GM10248 (cell line): ENCODE measurements around the gene UGCG.
"Not testable (repeated sequence)": the region's sequence is repeated elsewhere in the genome, so short reads cannot be mapped to it uniquely, and the experiment has no call there.

ENCODE experiments used
- CTCF ChIA-PET: fragments of 300-600 bp; sonication (Branson Sonifier 250); formaldehyde crosslinking; extraction: SDS; loops from one replicate; lab custom pipeline; 2021; ENCODE audit warnings: antibody characterized with exemption; lab: Yijun Ruan, JAX
- POLR2A ChIA-PET: fragments of 350-650 bp; sonication (Branson Sonifier 250); formaldehyde crosslinking; extraction: SDS; loops from one replicate; lab custom pipeline; 2020; ENCODE audit warnings: antibody characterized with exemption; lab: Yijun Ruan, JAX
- DNase-seq: peaks from one replicate; pipeline ENCODE4 v3.0.0; 2012; ENCODE audit errors: extremely low spot score
- TF ChIP-seq, protein P1 (sequence below): IDR thresholded peaks from 2 replicates; pipeline ENCODE4 v1.5.1; 2012; ENCODE audit warnings: mild to moderate bottlenecking, low read depth; ENCODE audit errors: extremely low read depth, missing control alignments, control extremely low read depth

Gene UGCG

GRCh38 chr9:111959468-111960359 lies 63.1 kb downstream of the UGCG start:
- POLR2A ChIA-PET = interaction anchor here (0.6 kb wide), 1 partner anchor 315 kb away, joined by 3 read pairs; no protein-coding TSS in a partner anchor
- DNase-seq = no peak

DNA sequence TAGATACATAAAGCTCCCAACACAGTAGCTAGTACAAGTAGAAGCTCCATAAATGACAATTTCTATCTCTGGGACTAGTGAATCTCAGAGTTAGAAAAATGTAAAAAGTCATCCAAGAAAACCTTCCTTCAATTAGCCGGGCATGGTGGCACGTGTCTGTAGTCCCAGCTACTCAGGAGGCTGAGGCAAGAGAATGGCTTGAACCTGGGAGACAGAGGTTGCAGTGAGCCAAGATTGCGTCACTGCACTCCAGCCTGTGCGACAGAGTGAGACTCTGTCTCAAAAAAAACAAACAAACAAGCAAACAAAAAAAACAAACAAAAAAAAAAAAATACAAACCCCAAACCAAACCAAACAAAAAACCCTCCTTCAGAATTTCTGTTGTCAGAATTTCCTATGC lies 63.9 kb downstream of the UGCG start:
- DNase-seq, POLR2A ChIA-PET: not testable (repeated sequence)
- CTCF ChIA-PET = interaction anchor here (0.8 to 1.6 kb wide), 9 partner anchors 11 to 114 kb away, joined by 3 to 7 read pairs (median 3); no protein-coding TSS in a partner anchor

More at GRCh38 chr9:111959468-111960359, 63.1 kb downstream of the UGCG start:
- TF ChIP-seq, protein P1, sequence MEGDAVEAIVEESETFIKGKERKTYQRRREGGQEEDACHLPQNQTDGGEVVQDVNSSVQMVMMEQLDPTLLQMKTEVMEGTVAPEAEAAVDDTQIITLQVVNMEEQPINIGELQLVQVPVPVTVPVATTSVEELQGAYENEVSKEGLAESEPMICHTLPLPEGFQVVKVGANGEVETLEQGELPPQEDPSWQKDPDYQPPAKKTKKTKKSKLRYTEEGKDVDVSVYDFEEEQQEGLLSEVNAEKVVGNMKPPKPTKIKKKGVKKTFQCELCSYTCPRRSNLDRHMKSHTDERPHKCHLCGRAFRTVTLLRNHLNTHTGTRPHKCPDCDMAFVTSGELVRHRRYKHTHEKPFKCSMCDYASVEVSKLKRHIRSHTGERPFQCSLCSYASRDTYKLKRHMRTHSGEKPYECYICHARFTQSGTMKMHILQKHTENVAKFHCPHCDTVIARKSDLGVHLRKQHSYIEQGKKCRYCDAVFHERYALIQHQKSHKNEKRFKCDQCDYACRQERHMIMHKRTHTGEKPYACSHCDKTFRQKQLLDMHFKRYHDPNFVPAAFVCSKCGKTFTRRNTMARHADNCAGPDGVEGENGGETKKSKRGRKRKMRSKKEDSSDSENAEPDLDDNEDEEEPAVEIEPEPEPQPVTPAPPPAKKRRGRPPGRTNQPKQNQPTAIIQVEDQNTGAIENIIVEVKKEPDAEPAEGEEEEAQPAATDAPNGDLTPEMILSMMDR = no peak
- CTCF ChIA-PET = interaction anchor here (0.8 to 2.1 kb wide), 11 partner anchors 9 to 115 kb away, joined by 3 to 7 read pairs (median 3); no protein-coding TSS in a partner anchor

- TF ChIP-seq, protein P1 = no peak
- POLR2A ChIA-PET = no interaction called here
- CTCF ChIA-PET = interaction anchor here (0.9 to 1.6 kb wide), 4 partner anchors 18 to 25 kb away, joined by 3 to 7 read pairs (median 3); no protein-coding TSS in a partner anchor
- no peak for DNase-seq
Measured at GRCh38 chr9:111961009-111961408, 64.4 kb downstream of the UGCG start.

DNA sequence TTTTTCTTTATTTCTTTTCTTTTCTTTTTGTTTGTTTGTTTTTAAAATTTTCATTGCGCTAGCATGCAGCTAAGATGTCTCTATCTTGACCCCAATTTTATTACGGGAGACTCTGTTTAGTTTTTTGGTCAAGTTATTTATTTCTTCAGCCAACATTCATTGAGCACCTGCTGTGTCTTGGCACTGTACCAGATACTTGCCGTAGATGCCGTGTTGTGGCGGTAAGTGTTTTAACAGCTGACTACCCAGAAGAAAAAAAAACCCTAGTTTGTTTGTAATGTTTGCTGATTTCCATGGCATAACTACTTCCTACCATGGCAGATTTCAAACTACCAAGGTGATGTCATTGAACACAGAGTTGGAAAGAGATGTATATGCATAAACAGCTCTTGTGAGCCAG lies 65.0 kb downstream of the UGCG start:
- POLR2A ChIA-PET = no interaction called here
- no peak for DNase-seq

DNA sequence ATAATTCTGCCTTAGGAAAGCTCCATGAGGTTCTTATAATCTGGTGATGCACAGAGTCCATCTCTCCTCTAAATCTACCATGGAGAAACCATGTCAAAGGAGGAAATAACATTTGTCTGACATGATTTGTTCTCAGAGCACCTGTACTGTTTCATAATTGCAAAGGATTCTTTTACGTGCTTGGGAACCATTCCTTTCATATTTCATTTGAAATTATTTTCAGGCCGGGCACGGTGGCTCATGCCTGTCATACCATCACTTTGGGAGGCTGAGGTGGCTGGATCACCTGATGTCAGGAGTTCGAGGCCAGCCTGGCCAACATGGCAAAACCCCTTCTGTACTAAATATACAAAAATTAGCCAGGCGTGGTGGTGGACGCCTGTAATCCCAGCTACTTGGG lies 65.4 kb downstream of the UGCG start:
- DNase-seq = no peak
- CTCF ChIA-PET = interaction anchor here (1.2 to 1.4 kb wide), 2 partner anchors 23 to 26 kb away, joined by 3 to 5 read pairs; no protein-coding TSS in a partner anchor
- TF ChIP-seq, protein P1 = no peak
- POLR2A ChIA-PET = no interaction called here

More for the DNA sequence above, 65.0 kb downstream of the UGCG start:
- CTCF ChIA-PET = interaction anchor here (1.2 to 1.6 kb wide), 2 partner anchors 23 to 26 kb away, joined by 3 read pairs; no protein-coding TSS in a partner anchor
- TF ChIP-seq, protein P1 = no peak

DNA sequence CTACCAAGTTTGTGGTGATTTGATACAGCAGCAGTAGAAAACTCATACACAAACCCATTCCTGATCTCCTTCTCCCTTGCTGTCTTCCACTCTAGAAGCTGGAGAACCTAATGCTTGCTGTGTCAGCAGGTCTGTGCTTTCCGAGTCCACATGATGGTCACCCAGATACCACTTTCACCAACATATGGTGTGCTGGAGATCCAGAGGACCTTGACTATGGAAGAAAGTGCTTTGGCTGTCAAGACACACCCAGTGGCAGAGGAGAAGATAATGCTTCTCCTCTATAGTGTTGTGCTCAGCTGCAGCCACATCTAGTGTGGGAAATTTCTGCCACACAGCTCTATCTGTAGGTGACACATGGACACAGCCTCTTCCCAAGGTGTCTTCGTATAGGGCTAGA lies 67.4 kb downstream of the UGCG start:
- TF ChIP-seq, protein P1 = no peak
- no peak for DNase-seq
- CTCF ChIA-PET = interaction anchor here (1.4 to 7.6 kb wide), 4 partner anchors 9 to 41 kb away, joined by 3 to 41 read pairs (median 4); no protein-coding TSS in a partner anchor
- POLR2A ChIA-PET = no interaction called here

DNA sequence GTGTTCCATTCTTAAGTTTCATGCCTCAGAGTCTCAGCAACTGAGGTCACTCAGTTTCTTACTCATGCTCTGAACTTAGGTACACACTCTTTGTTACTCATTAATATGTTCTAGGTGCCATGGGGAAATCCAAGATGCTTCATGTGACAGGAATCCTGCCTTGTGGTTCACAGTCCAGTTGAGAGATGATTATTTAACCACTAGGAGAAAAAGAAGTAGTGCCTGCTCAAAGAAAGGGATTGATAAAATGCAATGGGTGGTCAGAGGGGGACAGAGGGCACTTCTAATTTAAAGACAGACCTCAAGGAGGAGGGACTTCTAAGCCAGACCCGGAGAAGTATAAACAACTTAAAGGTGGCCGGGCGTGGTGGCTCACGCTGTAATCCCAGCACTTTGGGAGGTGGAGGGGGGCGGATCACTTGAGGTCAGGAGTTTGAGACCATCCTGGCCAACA lies 69.0 kb downstream of the UGCG start:
- DNase-seq = peak; percentile 71
- ChIA-PET CTCF (interaction anchor here (1.1 to 7.6 kb wide), 4 partner anchors 12 to 132 kb away, joined by 3 to 41 read pairs (median 7); no protein-coding TSS in a partner anchor), POLR2A (interaction anchor here (0.7 kb wide), 1 partner anchor 56 kb away, joined by 3 read pairs; no protein-coding TSS in a partner anchor)
- TF ChIP-seq, protein P1 = no peak
